Peyer's patch (tissue), 4 donors: Measurements from ENCODE around the gene SUGCT.

ENCODE experiments used
- POLR2A ChIP-seq, 2 donors: fragments of 450-650 bp; IDR thresholded peaks; one replicate each; pipeline ENCODE4 v1.5.1; 2017; ENCODE audit warnings: antibody characterized with exemption in 2 of 2, mild to moderate bottlenecking in 2 of 2, moderate library complexity in 2 of 2
- TF ChIP-seq, protein P1 (sequence below), 6 experiments: fragments of 450-650 bp in 4 of 6; fragments of 200-600 bp in 2 of 6; sonication (generic) in 1 of 6; IDR thresholded peaks; one replicate each; pipeline ENCODE4 v1.5.1; 2017 to 2019; ENCODE audit warnings: antibody characterized with exemption in 6 of 6, mild to moderate bottlenecking in 3 of 6, moderate library complexity in 1 of 6

DNA sequence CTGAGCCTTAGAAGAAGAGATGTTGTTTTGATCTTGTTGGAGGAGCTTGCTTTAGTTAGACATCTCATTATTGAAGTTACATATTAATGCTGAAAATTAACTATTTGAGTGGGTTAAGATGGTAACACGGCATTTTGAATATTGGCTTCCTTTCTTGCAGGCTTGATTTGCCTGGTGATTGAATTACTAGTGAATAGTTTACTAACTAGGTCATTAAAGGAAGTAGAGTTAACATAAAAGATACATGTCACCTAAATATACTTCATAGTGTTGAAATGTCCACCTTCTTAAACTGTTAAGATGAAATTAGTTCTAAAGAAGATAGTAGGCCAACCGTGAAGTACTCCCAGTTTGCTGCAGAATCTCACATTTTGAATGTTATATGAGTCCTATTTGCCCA lies 18.9 kb upstream of the SUGCT start:
- TF ChIP-seq, protein P1, sequence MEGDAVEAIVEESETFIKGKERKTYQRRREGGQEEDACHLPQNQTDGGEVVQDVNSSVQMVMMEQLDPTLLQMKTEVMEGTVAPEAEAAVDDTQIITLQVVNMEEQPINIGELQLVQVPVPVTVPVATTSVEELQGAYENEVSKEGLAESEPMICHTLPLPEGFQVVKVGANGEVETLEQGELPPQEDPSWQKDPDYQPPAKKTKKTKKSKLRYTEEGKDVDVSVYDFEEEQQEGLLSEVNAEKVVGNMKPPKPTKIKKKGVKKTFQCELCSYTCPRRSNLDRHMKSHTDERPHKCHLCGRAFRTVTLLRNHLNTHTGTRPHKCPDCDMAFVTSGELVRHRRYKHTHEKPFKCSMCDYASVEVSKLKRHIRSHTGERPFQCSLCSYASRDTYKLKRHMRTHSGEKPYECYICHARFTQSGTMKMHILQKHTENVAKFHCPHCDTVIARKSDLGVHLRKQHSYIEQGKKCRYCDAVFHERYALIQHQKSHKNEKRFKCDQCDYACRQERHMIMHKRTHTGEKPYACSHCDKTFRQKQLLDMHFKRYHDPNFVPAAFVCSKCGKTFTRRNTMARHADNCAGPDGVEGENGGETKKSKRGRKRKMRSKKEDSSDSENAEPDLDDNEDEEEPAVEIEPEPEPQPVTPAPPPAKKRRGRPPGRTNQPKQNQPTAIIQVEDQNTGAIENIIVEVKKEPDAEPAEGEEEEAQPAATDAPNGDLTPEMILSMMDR (IDR thresholded peaks at IDR 0.05) = no peak
- no peak for TF ChIP-seq POLR2A (IDR thresholded peaks at IDR 0.05)
